Retinal pigment epithelial cell (primary cell): ENCODE measurements around the gene LPP.

ENCODE experiments used
- DNase-seq: peaks from one replicate; pipeline ENCODE4 v3.0.0-alpha.2; 2010; ENCODE audit warnings: low read depth
- H3K4me3 ChIP-seq: 2 replicates; pipeline ENCODE4 v1.5.1; 2011; ENCODE audit warnings: mild to moderate bottlenecking, low read length, control low read depth, moderate library complexity
- CTCF ChIP-seq: conservative IDR thresholded peaks from 2 replicates; pipeline ENCODE4 v1.5.1; 2011; ENCODE audit warnings: low read depth, low read length, control low read depth, inconsistent platforms

Gene LPP

GRCh38 chr3:188617988-188618701 is 464.2 kb downstream of the LPP start:
- DNase-seq = no peak
- no peak for TF ChIP-seq CTCF
- no peak overlapping the region for H3K4me3 ChIP-seq

GRCh38 chr3:188620752-188621151 is 466.8 kb downstream of the LPP start:
- no peak for DNase-seq
- TF ChIP-seq CTCF = no peak
- H3K4me3 ChIP-seq = no peak overlapping the region

- H3K4me3 ChIP-seq = no peak overlapping the region
- no peak for TF ChIP-seq CTCF
- no peak for DNase-seq
Observed at GRCh38 chr3:188624384-188624783, 470.4 kb downstream of the LPP start.

- DNase-seq = no peak
- H3K4me3 ChIP-seq = no peak overlapping the region
- TF ChIP-seq CTCF = no peak
Observed at GRCh38 chr3:188624828-188625227, 470.9 kb downstream of the LPP start.

GRCh38 chr3:188627652-188628051 is 473.7 kb downstream of the LPP start:
- no peak for TF ChIP-seq CTCF
- H3K4me3 ChIP-seq = no peak overlapping the region
- no peak for DNase-seq

GRCh38 chr3:188631291-188632010 is 477.5 kb downstream of the LPP start:
- TF ChIP-seq CTCF = no peak
- DNase-seq = no peak
- no peak overlapping the region for H3K4me3 ChIP-seq

GRCh38 chr3:188633206-188633605 is 479.2 kb downstream of the LPP start:
- no peak for DNase-seq
- TF ChIP-seq CTCF = no peak
- no peak overlapping the region for H3K4me3 ChIP-seq
